ENCODE measurements around the gene RPS6KB1. TPM values are rescaled to one million over a fixed set of nuclear protein-coding genes. Genes with fewer than 3 reads are reported as not detected.

Gene RPS6KB1
- total RNA-seq, 2 donors from 2014 or later = 28.2 to 38.1 TPM

Small RNAs within 50 kb of the gene (small RNA-seq; reads per million reads assigned to genes)
- gene RNU6-450P = 0 reads per million in 2 donors
- gene RPS29P21 = 0 reads per million in 2 donors

Other genes starting within 250 kb of the RPS6KB1 start
- 10 to 100 TPM; 29.1 to 38.3 TPM for gene PTRH2, start 185.7 kb upstream of the RPS6KB1 start, total RNA-seq
- gene VMP1, start 185.5 kb upstream of the RPS6KB1 start, total RNA-seq = 100 to 1,000 TPM; 175 to 203 TPM
- gene TUBD1, start 178 bp upstream of the RPS6KB1 start, total RNA-seq = 10 to 100 TPM; 13.3 to 22.5 TPM
- gene RNFT1, start 71.6 kb downstream of the RPS6KB1 start, total RNA-seq = 10 to 100 TPM; 16.8 to 24.7 TPM
- gene HEATR6, start 185.8 kb downstream of the RPS6KB1 start, total RNA-seq = 10 to 100 TPM; 32.8 to 35.5 TPM

Measured in prostate gland (tissue), 2 donors.